ENCODE data around the gene ABHD10.

The ABHD10 gene

DNA sequence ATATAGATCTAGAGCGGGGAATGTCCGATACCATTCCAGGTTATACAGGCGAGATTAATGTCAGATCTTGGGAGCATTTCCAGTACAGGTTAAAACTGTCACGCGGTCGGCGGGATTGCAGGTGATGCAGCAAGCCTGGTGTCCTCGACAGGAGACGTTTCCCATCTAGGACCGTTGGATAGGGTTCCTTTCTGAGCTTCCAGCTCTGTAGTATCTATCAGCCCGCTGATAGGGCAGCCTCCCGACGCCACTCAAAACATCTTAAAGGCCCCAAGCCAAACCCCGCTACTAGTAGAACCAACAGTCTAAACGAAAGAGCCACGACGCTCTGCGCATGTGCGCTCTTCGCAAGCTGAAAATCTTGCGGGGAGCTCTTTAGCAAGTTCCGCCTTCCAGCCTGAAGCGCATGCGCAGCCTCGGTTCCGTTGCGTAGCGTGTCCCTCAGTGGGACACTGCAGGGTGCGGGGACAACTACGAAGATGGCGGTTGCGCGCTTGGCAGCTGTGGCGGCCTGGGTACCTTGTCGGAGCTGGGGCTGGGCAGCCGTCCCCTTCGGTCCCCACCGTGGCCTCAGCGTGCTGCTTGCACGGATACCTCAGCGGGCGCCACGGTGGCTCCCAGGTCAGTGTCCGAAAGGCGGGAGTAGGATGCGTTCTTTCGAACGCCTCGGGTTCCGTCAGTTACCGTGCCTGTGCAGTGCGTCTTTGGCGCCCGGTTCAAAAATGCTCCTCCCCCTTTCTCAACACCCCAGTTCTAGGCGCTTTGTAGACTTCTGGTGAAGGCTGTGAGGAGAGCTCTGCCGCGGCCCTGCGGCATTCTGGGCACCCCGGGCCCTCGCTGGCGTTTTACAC lies at the start of gene ABHD10:
TSS of gene ABHD10 (plus strand) at position 444 of the 851 bp plus-strand sequence. CDS start at position 480, 36 bp downstream.
- peak; percentile 98 for DNase-seq

DNA sequence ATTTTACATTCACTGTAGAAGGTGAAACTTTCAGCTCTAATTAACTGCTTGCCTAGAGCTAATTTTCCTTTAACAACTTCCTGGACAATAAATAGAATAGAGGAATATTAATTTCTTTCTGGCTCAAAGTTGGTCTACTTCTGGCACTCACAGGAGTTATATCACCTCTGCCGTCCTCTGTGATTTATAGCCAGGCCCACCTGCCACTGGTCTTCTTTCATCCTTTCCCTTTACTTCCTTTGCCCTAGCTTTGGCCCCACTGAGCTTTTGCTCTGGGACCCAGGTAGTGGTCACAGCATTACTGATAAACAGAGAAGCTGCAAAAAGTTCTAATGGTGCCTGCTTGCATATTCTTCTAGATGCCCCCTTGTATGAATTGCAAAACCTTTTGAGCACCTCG lies 49.3 kb upstream of the ABHD10 start:
- no peak for DNase-seq

DNA sequence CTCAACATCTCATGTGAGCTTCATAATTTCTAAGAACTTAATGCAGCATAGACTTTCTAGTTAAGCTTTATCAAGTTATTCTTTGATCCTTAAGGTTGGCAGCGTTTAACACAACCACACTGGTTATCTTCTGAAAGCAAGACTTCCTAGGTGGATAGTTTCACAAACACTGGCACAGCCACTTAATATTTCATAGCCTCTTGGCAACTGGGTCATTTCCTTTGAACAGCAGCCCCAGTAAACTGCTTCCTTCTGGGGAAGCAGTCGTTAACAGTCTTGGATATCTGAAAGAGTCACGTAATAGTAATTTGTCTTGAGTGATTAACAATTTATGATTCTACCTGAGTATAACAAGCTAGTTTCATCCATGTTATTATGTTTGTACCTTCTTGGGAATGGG lies 45.9 kb upstream of the ABHD10 start:
- peak; percentile 59 for DNase-seq

DNA sequence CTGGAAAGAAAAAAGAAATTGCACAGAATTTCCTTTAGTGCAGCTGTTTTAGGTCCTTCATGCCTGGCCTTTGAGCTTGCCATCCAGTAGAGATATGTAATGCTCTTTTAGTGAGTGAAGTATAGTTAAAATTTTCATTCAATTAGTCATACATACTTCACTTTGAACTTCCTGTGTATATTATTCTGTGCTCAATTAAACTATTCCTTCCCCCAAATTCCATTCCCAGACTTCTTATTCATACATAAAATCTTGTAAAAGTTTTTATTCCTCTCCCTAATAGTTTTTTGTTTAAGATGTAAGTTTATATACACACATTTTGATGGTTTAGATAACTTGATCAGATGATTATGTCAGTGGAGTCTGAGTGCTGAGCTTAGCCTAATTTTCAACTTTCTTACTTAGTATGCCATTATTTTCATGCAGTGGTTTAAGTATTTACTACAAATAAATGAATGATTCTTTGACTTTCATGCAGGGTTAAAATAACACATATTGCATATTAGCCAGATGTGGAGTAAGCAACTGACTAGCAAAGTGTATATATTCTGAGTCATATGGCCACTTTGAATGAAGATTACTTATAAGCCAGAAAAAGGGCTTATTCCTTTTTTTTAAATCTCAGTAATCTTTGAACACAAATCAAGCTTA lies 42.5 kb upstream of the ABHD10 start:
- DNase-seq = no peak

DNA sequence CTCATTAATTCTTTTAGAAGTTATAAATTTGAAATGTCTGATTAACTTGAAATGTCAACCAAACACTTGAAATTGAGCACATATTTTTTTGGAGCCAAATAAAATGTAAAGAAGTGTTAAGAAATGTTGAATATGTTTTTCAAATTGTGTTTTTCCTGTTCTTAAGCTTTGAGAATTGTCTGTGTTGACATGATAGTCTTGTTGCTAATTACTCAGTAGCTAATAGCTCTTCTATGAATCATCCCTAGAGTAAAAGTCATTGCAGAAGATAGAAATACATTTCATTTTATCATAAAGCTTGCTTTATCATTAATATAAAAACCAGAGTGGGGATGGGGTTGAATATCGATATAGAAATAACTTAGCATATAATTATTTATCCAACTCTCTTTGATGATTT lies 41.9 kb upstream of the ABHD10 start:
- no peak for DNase-seq

DNA sequence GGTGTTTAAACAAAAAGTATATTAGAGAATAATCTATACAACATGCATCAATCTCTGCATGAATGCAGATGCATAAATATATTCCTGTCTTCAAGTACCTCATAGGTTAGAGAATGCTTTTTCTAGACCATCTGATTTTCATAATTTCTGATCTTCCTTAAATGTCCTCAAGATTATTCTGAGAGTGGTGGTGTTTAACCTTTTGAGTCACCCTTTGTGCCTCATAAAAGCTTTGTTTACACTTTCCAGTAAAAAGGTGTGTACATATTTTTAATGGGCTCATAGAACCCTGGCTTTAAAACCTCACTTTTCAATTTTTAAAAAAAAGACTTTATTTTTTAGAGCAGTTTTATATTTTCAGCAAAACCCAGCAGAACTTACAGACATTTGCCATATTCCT lies 41.0 kb upstream of the ABHD10 start:
- DNase-seq = no peak

DNA sequence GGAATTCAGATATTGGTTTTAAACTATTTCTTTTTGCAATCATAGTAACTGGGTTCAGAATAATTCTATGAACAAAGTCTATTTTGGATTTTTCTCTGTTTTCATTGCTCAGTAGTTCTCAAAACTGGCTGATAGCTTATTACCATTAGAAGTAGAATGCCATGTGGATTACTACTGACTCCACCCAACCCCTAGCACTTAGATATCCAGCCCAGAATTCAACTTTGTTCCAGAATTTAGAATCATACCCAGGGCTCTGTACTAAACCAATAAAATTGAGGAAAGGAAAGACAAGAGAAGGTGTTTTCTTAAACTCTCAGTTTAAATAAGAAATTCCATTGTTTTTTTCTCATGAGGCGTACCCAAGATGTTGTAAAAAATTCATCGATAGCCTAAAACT lies 39.0 kb upstream of the ABHD10 start:
- no peak for DNase-seq

DNA sequence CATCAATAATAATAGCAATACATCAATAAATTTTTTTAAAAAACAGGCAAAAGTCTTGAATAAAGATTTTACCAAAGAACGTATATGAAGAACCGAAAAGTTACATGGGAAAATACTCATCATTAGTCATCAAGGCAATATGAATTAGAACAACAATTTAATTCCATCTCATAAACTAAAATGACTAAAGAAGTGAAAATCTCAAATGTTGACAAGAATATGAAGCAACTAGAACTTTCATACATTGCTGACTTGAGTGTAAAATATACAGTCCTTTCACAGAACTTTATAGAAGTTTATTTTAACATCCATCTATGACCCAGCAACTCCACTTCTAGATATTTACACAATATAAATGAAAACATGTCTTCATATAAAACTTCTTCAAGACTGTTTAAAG lies 35.3 kb upstream of the ABHD10 start:
- no peak for DNase-seq

DNA sequence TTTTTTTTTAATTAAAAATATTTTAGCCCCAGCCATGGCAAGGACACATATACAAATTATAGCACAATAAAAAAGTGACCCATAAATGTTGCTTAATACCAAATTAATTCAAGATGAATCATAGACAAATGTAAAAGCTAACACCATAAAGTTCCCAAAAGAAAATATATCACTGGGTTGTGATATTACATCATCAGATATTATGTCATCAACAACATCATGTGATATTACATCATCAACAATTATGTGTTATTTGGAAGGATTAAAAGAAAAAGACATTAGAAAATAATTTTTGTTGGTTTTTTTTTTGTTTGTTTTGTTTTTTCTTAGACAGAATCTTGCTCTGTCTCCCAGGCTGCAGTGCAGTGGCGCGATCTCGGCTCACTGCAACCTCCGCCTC lies 34.5 kb upstream of the ABHD10 start:
- no peak for DNase-seq

DNA sequence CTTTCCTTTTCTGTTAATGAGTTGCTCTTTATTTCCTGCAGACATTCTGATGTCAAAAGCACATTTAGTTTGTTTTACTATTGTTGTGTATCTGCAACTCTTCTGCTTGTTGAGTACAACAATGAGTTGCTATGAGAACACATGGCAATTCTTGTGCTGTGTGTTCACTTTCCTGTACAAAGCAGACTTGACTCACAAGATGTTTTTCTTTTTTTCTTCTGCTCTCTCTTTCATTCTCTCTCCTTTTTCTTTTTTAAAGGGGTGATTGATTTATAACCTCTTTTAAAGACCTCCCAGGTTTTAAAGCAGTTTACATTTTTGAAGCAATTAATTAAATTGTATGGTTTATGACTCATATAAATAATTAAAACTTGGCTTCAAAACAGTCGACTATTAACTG lies 31.6 kb upstream of the ABHD10 start:
- no peak for DNase-seq

DNA sequence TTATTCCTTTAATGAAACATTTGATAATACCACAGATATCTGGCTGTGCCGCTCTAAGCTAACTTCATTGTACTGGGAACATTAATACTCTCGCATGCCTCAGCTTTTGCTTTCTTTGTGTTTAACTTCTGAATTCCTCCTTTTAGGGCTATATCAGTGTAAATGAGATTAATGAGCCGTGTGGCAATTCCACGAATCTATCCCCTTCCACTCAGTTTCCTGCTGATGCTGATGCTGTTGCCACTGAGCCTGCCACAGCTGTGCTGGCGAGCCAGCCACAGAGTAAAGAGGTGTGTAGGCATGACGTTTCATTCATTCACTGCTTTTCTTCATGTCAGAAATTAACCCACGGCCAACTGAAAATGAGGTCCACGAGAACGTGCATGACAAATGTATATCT lies 30.0 kb upstream of the ABHD10 start:
- no peak for DNase-seq

DNA sequence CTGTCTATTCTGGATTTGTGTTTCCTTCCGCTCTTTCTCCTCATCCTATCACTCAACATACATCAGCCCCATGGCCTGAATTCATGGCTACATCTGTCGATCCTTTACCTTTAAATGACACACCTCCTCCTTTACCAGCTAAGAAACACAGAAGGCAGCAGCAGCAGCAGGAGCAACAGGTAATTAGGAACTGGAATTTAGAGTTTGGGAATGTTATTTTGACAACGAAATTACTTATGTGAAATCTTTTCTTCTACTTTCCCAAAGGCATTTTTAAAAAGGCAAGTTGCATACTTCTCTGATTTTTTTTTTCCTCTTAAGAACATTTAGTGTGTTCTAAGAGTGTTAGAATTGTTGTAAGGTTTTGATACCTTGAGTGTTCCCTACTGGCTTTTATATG lies 29.1 kb upstream of the ABHD10 start:
- no peak for DNase-seq

DNA sequence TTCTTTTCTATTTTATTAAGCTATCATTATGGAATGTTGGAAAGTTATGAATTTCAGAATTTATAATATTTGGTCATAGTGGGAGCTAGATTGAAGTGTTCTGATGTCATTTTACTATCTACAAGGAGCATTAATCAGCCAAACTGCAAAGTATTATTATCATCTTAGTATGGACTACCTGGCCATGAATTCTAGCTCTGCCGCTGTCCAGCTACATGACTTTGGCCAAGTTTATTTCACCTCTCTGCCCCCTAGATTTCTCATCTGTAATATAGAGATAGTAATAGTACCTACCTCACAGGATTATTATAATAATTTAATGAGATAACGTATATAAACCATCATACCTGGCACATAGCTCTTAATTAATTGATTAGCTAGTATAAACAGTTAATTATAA lies 27.8 kb upstream of the ABHD10 start:
- DNase-seq = no peak

DNA sequence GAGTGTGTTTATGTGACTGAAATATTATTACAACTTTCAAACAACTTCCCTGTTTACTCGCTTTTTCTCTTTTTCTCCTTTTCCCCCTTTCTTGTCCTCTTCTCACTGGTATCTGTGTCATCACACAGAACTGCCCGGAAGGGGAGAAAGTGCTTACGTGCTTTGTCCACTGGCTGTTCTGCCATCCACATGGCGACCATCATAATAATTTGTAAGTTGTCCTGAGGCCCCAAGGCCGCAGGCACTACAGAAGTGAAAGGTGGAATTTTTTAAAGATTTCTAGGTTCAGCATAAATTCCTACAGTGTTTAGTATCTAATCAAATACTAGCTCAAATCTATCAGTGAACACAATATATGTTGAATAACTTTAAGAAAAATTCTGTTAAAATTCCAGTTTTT lies 26.7 kb upstream of the ABHD10 start:
- DNase-seq = no peak

DNA sequence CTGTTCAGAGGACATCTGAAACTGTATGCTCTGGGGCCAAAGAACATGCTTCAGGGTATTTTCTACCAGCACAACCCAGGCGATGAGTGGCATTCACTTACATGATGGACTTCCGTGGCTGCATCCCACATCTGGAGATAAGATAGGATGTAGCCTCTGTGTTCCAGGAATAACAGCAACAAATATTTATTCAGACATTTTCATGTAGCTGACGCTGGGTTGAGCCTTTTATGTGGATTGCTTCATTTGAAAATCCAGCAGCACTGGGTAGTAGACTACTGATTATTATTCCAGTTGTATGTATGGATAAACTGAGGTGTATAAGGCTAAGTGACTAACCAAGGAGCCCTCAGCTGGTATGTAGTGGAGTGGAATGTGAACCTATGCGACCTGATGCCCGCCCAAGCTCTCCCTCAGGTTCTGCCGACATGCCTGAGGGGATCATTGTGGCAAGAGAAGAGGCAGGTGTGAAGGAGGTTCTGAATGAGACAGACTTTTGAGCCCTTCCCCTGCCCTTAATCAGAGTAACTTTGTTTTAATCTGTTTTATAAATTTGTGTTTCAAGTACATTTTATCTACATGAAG lies 25.9 kb upstream of the ABHD10 start:
- DNase-seq = no peak

DNA sequence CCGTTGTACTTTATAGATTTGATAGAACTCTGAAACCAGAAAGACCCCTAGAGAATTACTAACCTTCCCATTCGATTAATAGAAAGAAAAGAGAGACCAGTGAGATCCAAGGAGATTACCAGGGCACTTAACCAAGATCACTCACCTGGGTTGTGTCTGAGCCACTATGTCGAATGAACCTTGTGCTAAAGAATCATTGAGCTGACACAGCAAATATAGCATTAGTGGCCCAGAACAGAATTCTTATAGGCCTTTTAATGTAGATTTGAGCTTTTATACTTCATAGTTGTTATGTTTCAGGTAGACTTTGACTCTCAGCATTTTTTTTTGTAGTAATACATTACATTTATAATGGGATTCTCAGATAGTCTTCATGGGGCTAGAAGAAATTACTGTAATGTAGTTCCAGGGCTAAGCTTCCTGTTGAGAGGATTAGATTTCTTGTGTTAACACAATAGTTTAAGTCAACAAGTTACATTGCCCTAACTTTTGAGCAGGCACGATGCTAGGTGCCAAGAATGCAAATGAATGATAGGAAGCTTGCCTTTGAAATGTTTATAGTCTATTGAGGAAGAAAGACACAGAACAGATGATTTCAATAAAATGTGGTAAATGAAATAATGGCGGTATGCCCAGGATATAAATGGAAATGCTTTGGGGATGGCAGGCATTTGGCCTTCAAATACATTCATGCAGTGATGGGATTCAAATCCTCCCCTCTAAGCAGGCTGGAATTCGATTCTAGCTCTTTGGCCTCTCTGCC lies 24.4 kb upstream of the ABHD10 start:
- no peak for DNase-seq

DNA sequence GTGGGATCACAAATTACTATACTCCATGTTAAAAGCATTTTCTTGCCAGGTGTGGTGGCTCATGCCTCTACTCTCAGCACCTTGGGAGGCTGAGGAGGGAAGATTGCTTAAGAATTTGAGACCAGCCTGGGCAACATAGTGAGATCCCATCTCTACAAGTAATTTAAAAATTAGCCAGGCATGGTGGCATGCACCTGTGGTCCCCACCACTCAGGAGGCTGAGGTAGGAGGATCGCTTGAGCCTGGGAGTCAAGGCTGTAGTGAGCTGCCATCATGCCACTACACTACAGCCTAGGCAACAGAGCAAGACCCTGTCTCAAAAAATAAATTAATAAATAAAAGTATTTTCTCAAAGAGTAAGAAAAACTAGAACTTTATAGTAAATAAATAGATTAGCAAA lies 22.9 kb upstream of the ABHD10 start:
- DNase-seq = no peak

DNA sequence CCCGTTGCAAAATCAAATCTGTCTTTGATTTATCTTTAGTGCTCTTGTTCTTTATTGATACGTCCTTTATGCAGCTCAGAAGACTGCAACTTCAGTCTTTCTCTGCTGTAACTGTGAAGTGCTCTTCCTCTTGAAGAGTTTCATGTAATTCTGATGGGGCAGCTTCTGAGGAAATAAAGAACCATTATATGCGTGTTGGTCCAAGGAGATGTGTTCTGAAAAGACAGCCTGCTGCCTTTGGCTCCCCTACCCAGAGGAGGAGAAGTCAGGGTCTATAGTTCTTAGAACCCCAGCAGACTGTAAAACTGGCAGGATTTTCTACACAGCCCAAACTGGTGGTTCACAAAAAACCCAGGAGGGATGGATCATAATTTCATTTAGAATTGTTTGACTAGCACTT lies 22.4 kb upstream of the ABHD10 start:
- no peak for DNase-seq

DNA sequence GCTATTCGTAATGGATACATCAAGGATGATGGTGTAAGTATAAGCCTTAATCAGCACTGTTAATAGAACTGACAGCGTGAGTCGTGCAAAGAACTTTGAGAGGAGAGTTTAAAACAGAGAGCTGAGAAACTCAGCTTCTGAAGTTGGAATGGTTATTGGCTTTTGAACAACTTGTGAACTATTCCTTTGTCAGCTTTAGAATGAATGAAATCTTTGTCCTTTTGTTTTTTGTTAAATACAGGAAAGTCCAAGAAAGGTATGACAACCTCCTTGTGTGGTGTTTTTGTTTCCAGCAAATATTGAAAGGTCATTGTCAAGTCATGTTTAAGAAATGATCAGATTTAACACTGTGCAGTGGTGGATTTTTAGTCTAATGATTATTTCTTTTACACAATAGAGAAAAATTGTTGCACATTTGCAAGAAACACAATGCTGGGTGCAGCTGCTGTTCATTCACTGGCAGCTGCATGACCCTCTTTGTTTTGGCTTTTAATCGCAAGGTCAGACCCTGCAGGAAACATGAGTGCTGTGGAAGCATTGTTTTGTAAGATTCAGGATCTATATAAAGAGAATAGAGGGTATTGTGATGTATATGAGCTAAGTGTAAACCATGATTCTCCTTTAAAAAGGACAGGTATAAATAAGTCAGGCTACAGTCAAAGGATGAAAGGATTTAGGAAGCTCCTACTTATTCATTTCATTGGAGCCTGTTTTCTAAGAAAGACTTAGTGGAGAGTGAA lies 21.7 kb upstream of the ABHD10 start:
- no peak for DNase-seq

DNA sequence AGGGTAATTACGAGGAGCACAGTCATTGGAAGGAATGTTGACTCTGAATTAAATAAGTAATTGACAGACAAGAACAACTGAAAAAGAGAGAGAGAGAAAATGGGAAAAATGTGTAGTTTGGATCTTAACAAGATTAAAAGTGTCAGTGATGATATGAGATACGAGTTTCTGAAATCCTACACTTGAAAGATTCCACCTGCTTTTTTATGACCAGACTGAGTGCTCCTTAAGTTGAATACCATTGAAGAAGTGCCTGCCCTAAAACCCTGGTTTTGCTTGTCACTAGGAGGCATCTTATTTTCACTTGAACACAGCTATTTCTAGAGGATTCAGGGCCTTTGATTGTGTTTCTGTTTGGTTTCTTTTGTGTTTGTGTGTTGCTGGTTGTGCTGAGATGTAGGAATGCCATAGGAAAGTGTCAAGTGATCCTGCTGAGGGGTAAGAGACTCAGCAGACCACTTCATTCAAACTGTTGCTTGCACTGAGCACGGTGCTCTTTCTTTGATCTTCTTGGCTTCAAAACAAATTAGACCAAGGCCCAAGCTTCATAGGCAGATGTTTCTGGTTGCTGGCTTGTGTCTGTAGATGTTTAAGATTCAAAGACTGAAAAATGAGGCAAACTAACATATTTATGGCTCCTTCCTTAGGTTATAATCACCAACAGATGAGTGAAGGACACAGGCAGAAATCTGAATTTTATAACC lies 17.2 kb upstream of the ABHD10 start:
- no peak for DNase-seq

DNA sequence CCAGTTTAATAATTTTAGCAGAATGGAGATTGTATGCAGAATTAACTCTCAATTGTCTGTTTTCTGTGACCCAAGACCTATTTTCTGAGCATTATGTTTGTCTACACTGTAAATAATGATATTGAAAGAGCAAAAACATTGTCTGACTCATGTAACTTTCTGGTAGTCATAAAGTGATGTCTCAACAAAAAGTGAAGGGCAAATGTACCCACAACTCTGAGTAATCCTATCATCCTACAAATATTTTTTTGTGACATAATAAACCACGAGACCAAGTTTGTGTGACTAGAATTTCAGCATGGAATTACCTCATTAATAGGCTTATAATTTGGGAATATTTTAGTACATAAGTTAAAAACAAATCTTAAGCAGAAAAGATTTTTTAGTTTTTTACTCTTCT lies 15.4 kb upstream of the ABHD10 start:
- no peak for DNase-seq

DNA sequence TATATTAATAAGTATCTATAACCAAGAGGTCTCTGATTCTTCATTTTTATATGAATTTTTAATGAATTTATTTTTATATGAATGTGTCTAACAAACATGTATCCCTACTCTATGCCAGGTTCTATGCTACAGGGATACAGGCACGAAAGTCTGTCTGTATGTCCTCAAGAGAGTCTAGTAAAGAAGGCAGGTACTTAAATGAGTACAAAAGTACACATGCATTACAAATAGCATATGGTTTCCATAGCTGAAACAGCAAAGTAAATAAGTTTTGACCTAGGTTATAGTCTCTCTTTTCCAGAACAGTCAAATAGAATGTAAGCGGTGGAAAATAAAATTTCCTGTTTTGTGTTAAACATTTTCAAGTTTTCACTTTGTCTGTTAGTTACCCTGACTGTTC lies 13.3 kb upstream of the ABHD10 start:
- DNase-seq = no peak

All from hematopoietic multipotent progenitor cell treated with erythropoietin and hydrocortisone succinate and interleukin-3 and kit ligand, for 6 days (in vitro differentiated cells).